Vagina (tissue), 2 donors: Measurements from ENCODE around the gene AKAP6.

Source experiments
- CTCF ChIP-seq, 3 experiments: fragments of 450-650 bp in 2 of 3; fragments of 200-600 bp in 1 of 3; sonication (generic) in 1 of 3; IDR thresholded peaks; one replicate each; pipeline ENCODE4 v1.5.1; 2017 to 2019; ENCODE audit warnings: antibody characterized with exemption in 3 of 3, mild to moderate bottlenecking in 2 of 3, moderate library complexity in 2 of 3
- POLR2AphosphoS5 ChIP-seq, 2 donors: sonication (generic); formaldehyde crosslinking; IDR thresholded peaks; one replicate each; pipeline ENCODE4 v1.9.0; 2017; ENCODE audit warnings: antibody characterized with exemption in 2 of 2, mild to moderate bottlenecking in 2 of 2, low read depth in 1 of 2; ENCODE audit not compliant: insufficient read depth in 1 of 2

GRCh38 chr14:32286602-32287001 is 42.5 kb upstream of the AKAP6 start:
- TF ChIP-seq CTCF (IDR thresholded peaks at IDR 0.05) = no peak
- no peak for TF ChIP-seq POLR2AphosphoS5 (IDR thresholded peaks at IDR 0.05; ENCODE audit: insufficient read depth in 1 of 2, low read depth in 1 of 2)
